ENCODE results near the gene PIKFYVE. TPM values are rescaled to one million over a fixed set of nuclear protein-coding genes. Genes with fewer than 3 reads are reported as not detected.

The PIKFYVE gene
- total and polyA plus RNA-seq, 2 donors (not counting 1 experiment from before 2014, with no cell fraction given): 20.3 to 80.9 TPM

GRCh38 chr2:208326016-208326415 is 60.0 kb downstream of the PIKFYVE start:
- no peak overlapping the region for H3K4me3 ChIP-seq (ENCODE audit: control extremely low read depth in 1 of 5, extremely low read depth in 1 of 5, insufficient read depth in 1 of 5, low read depth in 2 of 5, low read length in 4 of 5)
- no peaks in the 10 kb centered on the region for H3K9me3 Mint-ChIP-seq (ENCODE audit: insufficient read depth)
- H3K79me2 ChIP-seq (ENCODE audit: control insufficient read depth, insufficient read depth, low read length): peaks cover 74% of the 10 kb centered on the region
- ChIA-PET POLR2A (no interaction called here), CTCF (interaction anchor here (1.0 kb wide), 1 partner anchor 12 kb away, joined by 3 read pairs; no protein-coding TSS in a partner anchor)
- H3K9me3 ChIP-seq (ENCODE audit: control extremely low read depth in 1 of 3, control insufficient read depth in 2 of 3, insufficient read depth in 1 of 3, low read length in 2 of 3): no peaks in the 10 kb centered on the region
- peak overlapping the region in 1 of 2 donors; percentile 6 for H3K27ac ChIP-seq (ENCODE audit: low read length in 2 of 2)
- no peaks in the 10 kb centered on the region for H3K27me3 ChIP-seq (replicated peaks in 1 of 4; ENCODE audit: control extremely low read depth in 1 of 4, control insufficient read depth in 3 of 4, insufficient read depth in 4 of 4, low read length in 3 of 4)
- 100% methylated on average over 1 of the region's 4 CpGs for WGBS (ENCODE audit: insufficient coverage)
- no peak for DNase-seq
- H3K4me1 Mint-ChIP-seq: peaks cover 42% of the 10 kb centered on the region
- TF ChIP-seq CTCF (IDR thresholded peaks at IDR 0.05) (no peak), EZH2 (IDR thresholded peaks at IDR 0.05; ENCODE audit: borderline replicate concordance, insufficient read depth, low read depth, low read length, poor library complexity, severe bottlenecking) (no peak)
- H3K4me1 ChIP-seq (ENCODE audit: control insufficient read depth in 2 of 2, insufficient read depth in 2 of 2, low read length in 2 of 2): peaks cover 10 to 12% of the 10 kb centered on the region in 2 donors
- no peaks in the 10 kb centered on the region for H4K20me1 ChIP-seq (ENCODE audit: control insufficient read depth, insufficient read depth, low read length, poor library complexity, severe bottlenecking)
- intact Hi-C loops (cut with micrococcal nuclease): no loop called here
- no peaks in the 10 kb centered on the region for H3K27me3 Mint-ChIP-seq
- H2AFZ ChIP-seq (ENCODE audit: insufficient read depth, low read depth, low read length, poor library complexity, severe bottlenecking): no peak overlapping the region
- H3K4me3 Mint-ChIP-seq: no peak overlapping the region
- H3K36me3 ChIP-seq (replicated peaks in 1 of 2; ENCODE audit: control extremely low read depth in 1 of 2, control insufficient read depth in 1 of 2, extremely low read depth in 1 of 2, insufficient read depth in 2 of 2, low read length in 1 of 2): peaks cover 20 to 78% of the 10 kb centered on the region in 2 experiments
- H3K4me2 ChIP-seq (replicated peaks; ENCODE audit: low read depth, low read length, poor library complexity, severe bottlenecking): no peak overlapping the region
- H3K27ac Mint-ChIP-seq: peak overlapping the region; percentile 67
- no peak for ATAC-seq (ENCODE audit: low read depth)
- no peak overlapping the region for H3K9ac ChIP-seq (ENCODE audit: low read length)

- Histone ChIP-seq H3K9ac (ENCODE audit: low read length) (no peak overlapping the region), H3K4me2 (replicated peaks; ENCODE audit: low read depth, low read length, poor library complexity, severe bottlenecking) (no peak overlapping the region), H2AFZ (ENCODE audit: insufficient read depth, low read depth, low read length, poor library complexity, severe bottlenecking) (no peak overlapping the region), H3K4me3 (ENCODE audit: control extremely low read depth in 1 of 5, extremely low read depth in 1 of 5, insufficient read depth in 1 of 5, low read depth in 2 of 5, low read length in 4 of 5) (no peak overlapping the region), H4K20me1 (ENCODE audit: control insufficient read depth, insufficient read depth, low read length, poor library complexity, severe bottlenecking) (no peaks in the 10 kb centered on the region), H3K9me3 (ENCODE audit: control extremely low read depth in 1 of 3, control insufficient read depth in 2 of 3, insufficient read depth in 1 of 3, low read length in 2 of 3) (no peaks in the 10 kb centered on the region), H3K79me2 (ENCODE audit: control insufficient read depth, insufficient read depth, low read length) (peaks cover 61% of the 10 kb centered on the region), H3K36me3 (replicated peaks in 1 of 2; ENCODE audit: control extremely low read depth in 1 of 2, control insufficient read depth in 1 of 2, extremely low read depth in 1 of 2, insufficient read depth in 2 of 2, low read length in 1 of 2) (peaks cover 15 to 91% of the 10 kb centered on the region in 2 experiments), H3K4me1 (ENCODE audit: control insufficient read depth in 2 of 2, insufficient read depth in 2 of 2, low read length in 2 of 2) (no peaks in the 10 kb centered on the region), H3K27ac (ENCODE audit: low read length in 2 of 2) (peak overlapping the region in 1 of 2 donors; percentile 32), H3K27me3 (replicated peaks in 1 of 4; ENCODE audit: control extremely low read depth in 1 of 4, control insufficient read depth in 3 of 4, insufficient read depth in 4 of 4, low read length in 3 of 4) (no peaks in the 10 kb centered on the region)
- POLR2A ChIA-PET: no interaction called here
- CTCF ChIA-PET: no interaction called here
- Mint-ChIP-seq H3K9me3 (ENCODE audit: insufficient read depth) (no peaks in the 10 kb centered on the region), H3K4me3 (no peak overlapping the region), H3K27me3 (no peaks in the 10 kb centered on the region), H3K27ac (no peak overlapping the region), H3K4me1 (peaks cover 25% of the 10 kb centered on the region)
- no peak for DNase-seq
- TF ChIP-seq CTCF (IDR thresholded peaks at IDR 0.05) (no peak), EZH2 (IDR thresholded peaks at IDR 0.05; ENCODE audit: borderline replicate concordance, insufficient read depth, low read depth, low read length, poor library complexity, severe bottlenecking) (no peak)
- no peak for ATAC-seq (ENCODE audit: low read depth)
- intact Hi-C loops (cut with micrococcal nuclease): no loop called here
Observed at GRCh38 chr2:208329485-208329884, 63.4 kb downstream of the PIKFYVE start.
